Astrocyte of the cerebellum (primary cell): ENCODE data around the gene SERTAD4.

Experiments used
- DNase-seq: peaks from one replicate; pipeline ENCODE4 v3.0.0-alpha.2; 2011; ENCODE audit warnings: low read depth
- H3K4me3 ChIP-seq: 2 replicates; pipeline ENCODE4 v1.5.1; 2011; ENCODE audit warnings: mild to moderate bottlenecking, low read depth, low read length, moderate library complexity
- in situ Hi-C: cut with HindIII; loops from 2 replicates; pipeline ENCODE4 v1.10.0; 2017; ENCODE audit warnings: low sequenced_read_pairs
- TF ChIP-seq, protein P1 (sequence below): IDR thresholded peaks from 2 replicates; pipeline ENCODE4 v1.5.1; 2012; ENCODE audit warnings: low read length, low read depth, moderate library complexity, mild to moderate bottlenecking; ENCODE audit errors: missing control alignments

The SERTAD4 gene

DNA sequence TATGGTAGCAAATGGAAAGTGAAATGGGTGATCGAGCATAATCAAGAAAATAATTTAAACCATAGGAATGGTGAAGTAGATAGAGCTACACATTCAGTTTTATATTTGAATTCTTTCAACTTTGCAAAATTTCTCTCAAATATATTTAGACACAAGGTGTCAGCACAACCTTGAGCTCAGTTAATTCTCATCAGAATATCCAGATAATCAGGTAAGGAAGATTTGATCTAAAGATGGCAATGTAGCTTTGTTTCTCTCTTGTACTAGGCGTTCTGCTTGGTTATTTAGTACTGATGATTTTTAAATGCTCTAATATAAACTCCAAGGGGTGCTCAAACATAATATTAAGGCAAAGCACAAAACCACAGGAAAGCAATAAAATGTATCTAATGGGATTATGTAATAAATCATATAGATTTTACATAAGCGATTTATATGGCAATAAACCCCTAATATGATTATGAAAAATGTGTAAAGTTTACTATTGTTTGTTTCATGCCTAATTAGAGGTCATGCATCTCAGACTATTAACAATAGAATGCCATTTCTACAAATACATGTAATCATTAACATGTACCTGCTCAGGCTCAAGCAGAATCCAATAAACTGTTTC lies 32.4 kb upstream of the SERTAD4 start:
- H3K4me3 ChIP-seq = no peak overlapping the region
- no peak for DNase-seq
- TF ChIP-seq, protein P1, sequence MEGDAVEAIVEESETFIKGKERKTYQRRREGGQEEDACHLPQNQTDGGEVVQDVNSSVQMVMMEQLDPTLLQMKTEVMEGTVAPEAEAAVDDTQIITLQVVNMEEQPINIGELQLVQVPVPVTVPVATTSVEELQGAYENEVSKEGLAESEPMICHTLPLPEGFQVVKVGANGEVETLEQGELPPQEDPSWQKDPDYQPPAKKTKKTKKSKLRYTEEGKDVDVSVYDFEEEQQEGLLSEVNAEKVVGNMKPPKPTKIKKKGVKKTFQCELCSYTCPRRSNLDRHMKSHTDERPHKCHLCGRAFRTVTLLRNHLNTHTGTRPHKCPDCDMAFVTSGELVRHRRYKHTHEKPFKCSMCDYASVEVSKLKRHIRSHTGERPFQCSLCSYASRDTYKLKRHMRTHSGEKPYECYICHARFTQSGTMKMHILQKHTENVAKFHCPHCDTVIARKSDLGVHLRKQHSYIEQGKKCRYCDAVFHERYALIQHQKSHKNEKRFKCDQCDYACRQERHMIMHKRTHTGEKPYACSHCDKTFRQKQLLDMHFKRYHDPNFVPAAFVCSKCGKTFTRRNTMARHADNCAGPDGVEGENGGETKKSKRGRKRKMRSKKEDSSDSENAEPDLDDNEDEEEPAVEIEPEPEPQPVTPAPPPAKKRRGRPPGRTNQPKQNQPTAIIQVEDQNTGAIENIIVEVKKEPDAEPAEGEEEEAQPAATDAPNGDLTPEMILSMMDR = no peak
- in situ Hi-C loops = no loop called here

- TF ChIP-seq, protein P1 = no peak
- no peak for DNase-seq
- in situ Hi-C loops = no loop called here
- no peak overlapping the region for H3K4me3 ChIP-seq
These were observed 30.9 kb upstream of the SERTAD4 start for GRCh38 chr1:210201681-210202080.

- TF ChIP-seq, protein P1 = no peak
- no peak overlapping the region for H3K4me3 ChIP-seq
- in situ Hi-C loops = no loop called here
- DNase-seq = no peak
These were observed 24.8 kb upstream of the SERTAD4 start for GRCh38 chr1:210207597-210208450.

DNA sequence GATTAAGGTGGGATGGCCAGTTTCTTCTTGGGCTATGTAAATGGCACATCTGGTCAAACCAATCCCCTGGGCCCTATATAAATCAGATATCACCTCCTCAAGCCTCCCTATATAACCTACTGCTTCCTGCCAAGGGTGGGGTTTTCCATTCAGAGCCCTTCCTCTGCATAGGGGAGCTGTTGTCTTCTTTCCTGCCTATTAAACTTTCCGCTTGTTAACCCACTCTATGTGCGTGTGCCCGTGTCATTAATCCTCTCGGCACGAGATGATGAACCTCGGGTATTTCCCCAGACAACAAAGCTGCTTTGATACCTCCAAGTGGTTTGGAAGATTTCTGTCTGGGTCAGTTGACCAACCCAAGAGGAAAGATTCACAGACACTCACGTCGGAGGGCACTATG lies 19.3 kb upstream of the SERTAD4 start:
- no peak for DNase-seq
- H3K4me3 ChIP-seq = no peak overlapping the region
- TF ChIP-seq, protein P1 = no peak
- in situ Hi-C loops = no loop called here

DNA sequence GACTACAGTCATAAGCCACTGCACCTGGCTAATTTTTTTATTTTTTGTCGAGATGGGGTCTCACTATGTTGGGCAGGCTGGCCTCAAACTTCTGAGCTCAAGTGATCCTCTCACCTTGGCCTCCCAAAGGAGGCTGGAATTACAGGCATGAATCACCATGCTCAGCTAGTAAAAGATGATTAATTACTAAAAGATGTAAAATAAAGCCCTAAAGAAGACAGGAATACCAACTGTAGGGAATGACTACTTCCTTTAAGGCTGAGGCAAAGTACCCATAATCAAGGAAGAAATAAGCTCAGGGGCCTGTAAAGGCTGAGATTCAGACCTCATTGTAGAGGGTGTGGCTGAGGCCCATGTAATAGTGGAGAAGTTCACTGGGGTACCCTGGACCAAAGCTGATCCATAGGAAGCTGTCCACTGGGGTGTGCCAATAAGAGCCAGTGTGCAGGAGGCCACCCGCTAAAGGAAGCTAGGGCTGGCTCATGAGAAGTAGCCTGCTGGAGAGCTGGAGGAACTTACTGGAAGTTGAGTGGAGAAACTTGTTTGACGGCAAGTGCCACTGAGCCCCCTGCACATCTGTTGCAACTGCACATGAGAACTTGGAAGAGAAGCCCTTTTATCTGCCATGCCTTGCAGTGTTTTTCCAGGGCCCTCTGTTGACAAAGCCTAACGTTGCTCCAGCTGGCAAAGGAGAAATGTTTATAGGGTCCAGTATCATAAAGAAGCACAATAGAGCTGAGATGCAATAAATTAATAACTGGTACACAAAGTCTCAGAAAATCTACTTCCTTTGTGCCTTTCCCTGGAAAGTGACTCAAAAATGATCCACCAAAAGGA lies 17.8 kb upstream of the SERTAD4 start:
- no peak for DNase-seq
- no peak overlapping the region for H3K4me3 ChIP-seq
- in situ Hi-C loops = no loop called here
- TF ChIP-seq, protein P1 = no peak

GRCh38 chr1:210217482-210217881 lies 15.1 kb upstream of the SERTAD4 start:
- in situ Hi-C loops = no loop called here
- no peak for DNase-seq
- no peak overlapping the region for H3K4me3 ChIP-seq
- TF ChIP-seq, protein P1 = no peak
